NCI-H460 (cell line): Measurements from ENCODE around the gene TMEM163. TPM values are rescaled to one million over a fixed set of nuclear protein-coding genes. Genes with fewer than 3 reads are reported as not detected.
"Not testable (repeated sequence)": the region's sequence is repeated elsewhere in the genome, so short reads cannot be mapped to it uniquely, and the experiment has no call there.

Experiments
- DNase-seq: peaks from one replicate; pipeline ENCODE4 v3.0.0-alpha.2; 2016; ENCODE audit warnings: low read depth; ENCODE audit errors: extremely low read depth
- total RNA-seq: library from RNA; depleted of rRNA; stranded (reverse); fragments of >200 nt; shearing (Covaris generic); gene quantifications from 2 replicates; pipeline ENCODE4 v1.2.3, GENCODE V29; 2014

TMEM163 gene
- total RNA-seq, 1 experiment from 2014 or later = not detected

- DNase-seq = no peak
Observed at GRCh38 chr2:134623796-134624195, 95.0 kb downstream of the TMEM163 start.

- DNase-seq = no peak
Observed at GRCh38 chr2:134623046-134623445, 95.8 kb downstream of the TMEM163 start.

GRCh38 chr2:134621939-134622705 is 96.7 kb downstream of the TMEM163 start:
- DNase-seq = no peak

- DNase-seq = no peak
Observed at GRCh38 chr2:134619250-134619649, 99.5 kb downstream of the TMEM163 start.

- not testable (repeated sequence) for DNase-seq
Observed at GRCh38 chr2:134615480-134615879, 103.3 kb downstream of the TMEM163 start.

GRCh38 chr2:134611316-134611715 is 107.5 kb downstream of the TMEM163 start:
- DNase-seq = no peak

- no peak for DNase-seq
Observed at GRCh38 chr2:134610871-134611270, 107.9 kb downstream of the TMEM163 start.

GRCh38 chr2:134609924-134610513 is 108.8 kb downstream of the TMEM163 start:
- no peak for DNase-seq

- DNase-seq = no peak
Observed at GRCh38 chr2:134603966-134604365, 114.8 kb downstream of the TMEM163 start.

- DNase-seq = no peak
Observed at GRCh38 chr2:134602666-134603065, 116.1 kb downstream of the TMEM163 start.

- DNase-seq = no peak
Observed at GRCh38 chr2:134601264-134601663, 117.5 kb downstream of the TMEM163 start.

GRCh38 chr2:134600208-134600607 is 118.6 kb downstream of the TMEM163 start:
- DNase-seq = no peak

GRCh38 chr2:134599236-134599635 is 119.6 kb downstream of the TMEM163 start:
- DNase-seq = no peak

GRCh38 chr2:134594399-134594798 is 124.4 kb downstream of the TMEM163 start:
- DNase-seq = no peak

GRCh38 chr2:134593519-134593918 is 125.3 kb downstream of the TMEM163 start:
- DNase-seq = no peak

GRCh38 chr2:134592377-134592776 is 126.4 kb downstream of the TMEM163 start:
- no peak for DNase-seq

GRCh38 chr2:134591526-134591925 is 127.3 kb downstream of the TMEM163 start:
- no peak for DNase-seq

GRCh38 chr2:134590679-134591078 is 128.1 kb downstream of the TMEM163 start:
- no peak for DNase-seq

- DNase-seq = not testable (repeated sequence)
Observed at GRCh38 chr2:134589171-134590083, 129.4 kb downstream of the TMEM163 start.

- DNase-seq = no peak
Observed at GRCh38 chr2:134588556-134588955, 130.2 kb downstream of the TMEM163 start.

- no peak for DNase-seq
Observed at GRCh38 chr2:134586326-134586965, 132.4 kb downstream of the TMEM163 start.
